ENCODE results near the gene RASGRP3.
A peak's percentile ranks its signal among the peaks of the same experiment; 100 is the strongest.

The RASGRP3 gene

GRCh38 chr2:33581872-33582271 lies 105.4 kb downstream of the RASGRP3 start:
- DNase-seq (ENCODE audit: low spot score), result no peak

DNA sequence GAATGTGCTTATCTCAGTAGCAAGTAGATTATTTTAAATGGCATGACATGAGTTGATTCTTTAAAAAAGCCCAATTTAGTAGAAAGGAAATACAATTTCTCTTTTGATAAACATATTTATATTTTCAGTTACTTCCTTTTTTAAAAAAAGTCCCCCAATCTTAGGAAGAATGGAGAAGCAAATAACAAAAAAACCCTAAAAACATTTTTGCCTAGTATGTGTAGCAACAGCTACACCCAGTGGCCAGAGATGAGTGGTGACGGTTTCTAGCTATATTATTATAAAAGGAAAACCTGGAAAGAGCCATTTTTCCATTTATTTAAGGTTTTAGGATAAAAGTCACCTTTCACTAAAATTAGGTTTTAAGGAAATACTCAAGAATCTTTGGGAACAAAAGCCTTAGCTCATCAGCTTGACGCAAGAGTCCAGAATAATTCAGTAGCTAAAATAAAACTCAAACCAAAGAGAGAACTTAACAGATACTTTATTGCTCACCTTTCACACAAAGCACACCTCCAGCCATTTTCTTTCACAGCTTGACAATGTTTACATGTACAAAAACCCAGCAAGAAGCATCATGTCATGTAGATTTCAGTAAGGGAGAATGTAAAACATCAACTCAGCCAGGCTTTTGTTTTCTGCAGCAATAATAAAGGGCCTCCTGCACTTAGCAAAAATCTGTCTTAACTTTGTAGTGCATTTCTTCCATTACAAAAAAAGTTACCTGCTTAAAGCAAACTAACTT lies 106.9 kb downstream of the RASGRP3 start:
- DNase-seq (ENCODE audit: low spot score), result peak; percentile 73

DNA sequence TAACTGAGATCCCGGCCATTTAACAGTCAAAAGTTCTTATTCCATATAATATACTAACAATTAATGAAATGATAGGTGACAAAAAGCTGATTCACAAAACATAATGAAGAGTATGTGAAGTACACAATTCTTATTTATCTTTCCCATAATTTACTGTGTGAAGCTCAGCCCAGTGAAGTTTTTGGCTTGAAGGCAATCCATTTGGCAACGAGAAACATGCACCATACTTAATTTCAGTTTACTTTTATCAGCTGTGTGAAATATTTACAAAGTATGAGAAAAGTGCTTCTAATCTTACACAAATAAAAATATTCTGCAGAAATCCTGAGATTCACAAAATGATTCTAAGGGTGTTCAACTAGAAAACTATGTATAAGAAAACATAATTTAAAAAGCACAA lies 110.3 kb downstream of the RASGRP3 start:
- no peak for DNase-seq (ENCODE audit: low spot score)

DNA sequence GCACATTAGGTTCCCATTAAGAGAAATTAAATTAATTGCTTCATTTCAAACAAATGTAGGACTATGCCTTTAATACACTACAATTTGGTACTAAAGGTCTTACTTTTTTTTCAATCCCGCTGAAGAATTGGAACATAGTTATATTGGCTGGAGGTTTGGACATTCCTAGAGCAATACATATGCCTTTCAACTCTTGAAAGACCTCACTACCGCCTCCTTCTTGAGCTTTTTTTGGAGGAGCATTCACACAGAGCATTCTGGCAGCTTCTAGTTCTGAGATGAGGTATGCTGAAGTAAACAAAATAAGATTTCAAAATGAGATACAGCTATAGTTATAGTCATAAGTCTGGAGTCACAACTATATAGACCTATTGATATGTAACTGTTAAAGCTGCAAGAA lies 111.8 kb downstream of the RASGRP3 start:
- DNase-seq (ENCODE audit: low spot score), result no peak

GRCh38 chr2:33589444-33589843 lies 113.0 kb downstream of the RASGRP3 start:
- no peak for DNase-seq (ENCODE audit: low spot score)

- peak; percentile 57 for DNase-seq (ENCODE audit: low spot score)
Measured at GRCh38 chr2:33595385-33595784, 118.9 kb downstream of the RASGRP3 start.

DNA sequence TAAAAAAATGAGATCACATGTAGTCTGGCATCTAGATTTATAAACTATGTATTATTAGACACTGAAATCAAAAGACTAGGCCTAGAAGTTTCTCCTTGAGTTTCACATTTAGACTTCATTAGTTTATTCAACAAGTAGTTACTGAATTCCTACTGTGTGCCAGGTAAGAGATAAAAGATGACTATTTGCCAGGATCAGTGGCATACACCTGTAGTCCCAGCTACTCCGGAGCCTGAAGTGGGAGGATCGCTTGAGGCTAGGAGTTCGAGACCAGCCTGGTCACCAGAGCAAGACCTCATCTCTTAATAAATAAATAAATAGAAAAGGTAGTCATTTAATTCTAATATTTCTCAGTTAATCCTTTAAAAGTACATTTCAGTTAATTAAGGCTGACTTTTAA lies 120.6 kb downstream of the RASGRP3 start:
- no peak for DNase-seq (ENCODE audit: low spot score)

GRCh38 chr2:33598561-33599174 lies 122.2 kb downstream of the RASGRP3 start:
- peak; percentile 48 for DNase-seq (ENCODE audit: low spot score)

DNA sequence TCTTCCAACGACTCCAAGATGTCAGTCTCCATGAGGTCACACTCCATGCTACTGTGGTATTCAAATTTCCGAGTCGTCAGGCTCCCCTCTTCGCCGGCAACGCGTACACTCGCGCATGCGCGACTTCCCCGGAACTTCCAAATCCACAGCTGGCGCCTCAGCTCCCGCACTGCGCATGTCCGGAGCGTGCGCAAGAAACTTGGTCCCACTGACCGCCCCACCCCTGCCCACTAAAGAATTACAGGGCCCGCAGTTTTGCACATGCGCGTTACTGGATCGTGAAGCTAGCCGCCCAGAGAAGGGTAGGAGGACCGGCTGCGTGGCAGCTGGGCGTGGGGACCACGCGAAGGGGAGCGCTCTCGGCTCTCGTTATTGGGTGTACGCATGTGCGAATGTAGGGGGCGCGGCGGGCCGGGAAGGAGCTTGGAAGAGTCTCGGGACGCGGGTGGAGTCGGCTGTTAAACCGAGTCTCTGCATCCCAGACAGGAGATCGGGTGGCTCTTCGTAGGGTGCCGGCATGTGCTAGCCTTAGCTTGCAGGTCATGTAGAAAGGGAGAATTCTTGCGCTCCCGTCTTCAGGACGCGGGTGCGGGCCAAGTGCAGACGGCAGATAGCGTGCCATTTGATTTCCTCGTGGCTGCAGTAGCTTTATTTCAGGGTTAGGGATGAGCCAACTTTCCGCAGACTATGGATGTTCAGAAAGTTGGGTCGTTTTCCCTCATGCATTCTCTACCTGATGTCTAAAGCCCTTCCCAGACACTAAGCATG lies 122.9 kb downstream of the RASGRP3 start, which contains the start of gene FAM98A:
FAM98A (minus strand) TSS at position 125 of the 768 bp plus-strand sequence; CDS start at position 47, 78 bp downstream.
- peak; percentile 99 for DNase-seq (ENCODE audit: low spot score)

DNA sequence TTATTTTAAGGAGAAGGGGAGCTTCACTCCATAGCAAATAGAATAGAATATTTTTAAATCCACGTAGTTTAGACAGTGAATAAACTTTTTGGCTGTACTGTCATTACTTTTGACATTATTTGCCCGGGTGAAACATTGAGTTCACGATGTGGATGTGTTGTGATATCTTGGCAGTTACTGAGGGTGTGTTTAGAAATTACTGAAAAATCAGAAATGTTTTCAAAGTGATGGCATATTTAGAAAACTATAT lies 123.4 kb downstream of the RASGRP3 start:
- DNase-seq (ENCODE audit: low spot score), result no peak

DNA sequence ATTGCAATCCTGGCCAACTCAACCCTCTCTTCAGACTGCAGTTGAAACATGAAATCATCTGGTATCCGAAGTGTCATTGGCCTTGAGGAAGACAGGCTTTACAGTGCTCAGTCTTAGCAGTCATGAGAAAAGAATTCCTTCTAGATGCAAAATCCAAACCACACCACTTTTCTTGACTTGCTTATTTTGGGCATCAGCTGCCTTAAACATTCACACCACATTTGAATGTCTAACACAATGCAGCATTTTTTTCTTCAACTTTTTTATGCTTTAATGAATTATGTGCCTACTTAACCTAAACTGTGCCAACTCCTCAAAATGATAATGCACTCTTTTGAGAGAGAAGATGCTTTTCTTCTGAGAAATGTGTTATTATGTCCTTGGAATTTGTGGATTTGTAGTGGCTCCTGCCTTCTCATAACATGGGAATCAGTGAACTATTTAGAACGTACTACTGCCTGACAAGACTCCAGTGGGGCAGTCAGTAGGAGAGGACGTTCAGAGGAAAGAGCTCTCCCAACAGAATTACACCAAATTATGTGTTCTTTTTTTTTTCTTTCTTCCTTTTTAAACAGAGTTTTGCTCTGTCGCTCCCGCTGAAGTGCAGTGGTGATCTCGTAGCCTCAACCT lies 125.9 kb downstream of the RASGRP3 start:
- DNase-seq (ENCODE audit: low spot score), result no peak

GRCh38 chr2:33603416-33603815 lies 127.0 kb downstream of the RASGRP3 start:
- DNase-seq (ENCODE audit: low spot score), result no peak

GRCh38 chr2:33605056-33605455 lies 128.6 kb downstream of the RASGRP3 start:
- no peak for DNase-seq (ENCODE audit: low spot score)

- no peak for DNase-seq (ENCODE audit: low spot score)
Measured at GRCh38 chr2:33606100-33606499, 129.7 kb downstream of the RASGRP3 start.

GRCh38 chr2:33606622-33607021 lies 130.2 kb downstream of the RASGRP3 start:
- no peak for DNase-seq (ENCODE audit: low spot score)

GRCh38 chr2:33607251-33607721 lies 130.8 kb downstream of the RASGRP3 start:
- DNase-seq (ENCODE audit: low spot score), result no peak

GRCh38 chr2:33607905-33608304 lies 131.5 kb downstream of the RASGRP3 start:
- peak; percentile 41 for DNase-seq (ENCODE audit: low spot score)

- DNase-seq (ENCODE audit: low spot score), result no peak
Measured at GRCh38 chr2:33614190-33614589, 137.7 kb downstream of the RASGRP3 start.

Measured in globus pallidus (tissue), 1 donor.